Panc1 (cell line): ENCODE data around the gene PAX7. TPM values are rescaled to one million over a fixed set of nuclear protein-coding genes. Genes with fewer than 3 reads are reported as not detected.
A peak's percentile ranks its signal among the peaks of the same experiment; 100 is the strongest.

Experiments used
- ATAC-seq: fragments of 200-7000 bp; cut with Tn5 transposase; 2 replicates; pipeline ENCODE4 v1.9.1; 2020; ENCODE audit warnings: mild to moderate bottlenecking, moderate library complexity
- BruUV-seq: library from RNA; stranded (reverse); fragments of 400-500 nt; replicated peaks from 2 replicates; lab custom pipeline; 2021; lab: Mats Ljungman, UMichigan
- CTCF ChIA-PET: fragments of 300-600 bp; sonication (Branson Sonifier 250); formaldehyde crosslinking; loops from one replicate; lab custom pipeline; 2022; ENCODE audit warnings: antibody characterized with exemption; lab: Charles Lee
- POLR2A ChIA-PET: fragments of 300-600 bp; sonication (Branson Sonifier 250); formaldehyde crosslinking; loops from one replicate; lab custom pipeline; 2022; ENCODE audit warnings: antibody characterized with exemption; lab: Charles Lee
- DNase-seq: peaks from one replicate; pipeline ENCODE4 v3.0.0-alpha.2; 2010; ENCODE audit warnings: low read depth, low spot score
- H3K27ac ChIP-seq: 2 replicates; pipeline ENCODE4 v1.5.1; 2011; ENCODE audit warnings: mild to moderate bottlenecking, low read length, inconsistent platforms
- H3K27me3 ChIP-seq: fragments of 200-500 bp; sonication (Bioruptor generic); 2 replicates; pipeline ENCODE4 v1.6.0; 2014; ENCODE audit warnings: low read length, inconsistent platforms; ENCODE audit not compliant: control insufficient read depth, insufficient read depth
- H3K36me3 ChIP-seq: fragments of 200-500 bp; sonication (Bioruptor generic); 2 replicates; pipeline ENCODE4 v1.5.1; 2014; ENCODE audit warnings: inconsistent platforms, mild to moderate bottlenecking, low read length, moderate library complexity; ENCODE audit not compliant: control insufficient read depth, insufficient read depth
- H3K4me1 ChIP-seq: 2 replicates; pipeline ENCODE4 v1.5.1; 2011; ENCODE audit warnings: inconsistent platforms, mild to moderate bottlenecking, low read length, moderate library complexity; ENCODE audit not compliant: control insufficient read depth, insufficient read depth
- H3K4me3 ChIP-seq, 2 experiments: 2 replicates each; pipeline ENCODE4 v1.5.1; 2011 to 2012; ENCODE audit warnings: low read depth in 2 of 2, low read length in 2 of 2, mild to moderate bottlenecking in 2 of 2, inconsistent platforms in 1 of 2, moderate library complexity in 1 of 2
- H3K9me3 ChIP-seq: fragments of 200-500 bp; sonication (Bioruptor generic); 2 replicates; pipeline ENCODE4 v1.5.1; 2014; ENCODE audit warnings: low read depth, mild to moderate bottlenecking, inconsistent platforms, low read length, moderate library complexity; ENCODE audit not compliant: control insufficient read depth, insufficient read depth
- CTCF ChIP-seq: fragments of 450-650 bp; IDR thresholded peaks from 2 replicates; pipeline ENCODE4 v1.5.1; 2017; ENCODE audit warnings: mild to moderate bottlenecking
- POLR2AphosphoS5 ChIP-seq: IDR thresholded peaks from 2 replicates; pipeline ENCODE4 v1.6.1; 2012; ENCODE audit warnings: mild to moderate bottlenecking, low read depth, low read length, moderate library complexity
- REST ChIP-seq, 2 experiments: IDR thresholded peaks; 2 replicates each; pipeline ENCODE4 v1.6.1; 2011 to 2012; ENCODE audit warnings: low read depth in 2 of 2, control low read depth in 1 of 2, low read length in 1 of 2, mild to moderate bottlenecking in 1 of 2, moderate library complexity in 1 of 2; ENCODE audit not compliant: insufficient read depth in 1 of 2
- SIN3A ChIP-seq: IDR thresholded peaks from 2 replicates; pipeline ENCODE4 v1.6.1; 2012; ENCODE audit warnings: low read depth, mild to moderate bottlenecking, low read length, moderate library complexity, borderline replicate concordance; ENCODE audit not compliant: insufficient read depth
- TCF7L2 ChIP-seq: IDR thresholded peaks from 2 replicates; pipeline ENCODE4 v1.6.1; 2011; ENCODE audit warnings: mild to moderate bottlenecking, low read depth, low read length, inconsistent platforms
- in situ Hi-C: cut with HindIII; loops from 2 replicates; pipeline ENCODE4 v1.10.0; 2016; ENCODE audit warnings: low sequenced_read_pairs, low pct_unique_long_range_greater_than_20kb
- intact Hi-C: fragments of 100-400 bp; cut with micrococcal nuclease; formaldehyde crosslinking; loops from one replicate; pipeline ENCODE4 v1.10.0; 2022; ENCODE audit not compliant: unreplicated experiment
- total RNA-seq: library from RNA; stranded (reverse); gene quantifications from one replicate; pipeline ENCODE4 v1.2.1, GENCODE V29; 2021; ENCODE audit not compliant: unreplicated experiment

The PAX7 gene
- total RNA-seq, 1 experiment from 2014 or later: not detected

- no peak for ATAC-seq
- BruUV-seq: no TSS peak
- ChIA-PET POLR2A (no interaction called here), CTCF (interaction anchor here (0.6 kb wide), 1 partner anchor 17 kb away, joined by 3 read pairs; no protein-coding TSS in a partner anchor)
- no peaks in the 10 kb centered on the region for H3K36me3 ChIP-seq
- no peak overlapping the region for H3K27ac ChIP-seq
- in situ Hi-C loops: no loop called here
- H3K27me3 ChIP-seq: peaks cover 72% of the 10 kb centered on the region
- intact Hi-C loops: no loop called here
- DNase-seq: no peak
- H3K9me3 ChIP-seq: no peaks in the 10 kb centered on the region
- no peak overlapping the region for H3K4me3 ChIP-seq
- no peaks in the 10 kb centered on the region; the same call in 1 of the 2 replicates for H3K4me1 ChIP-seq
- TF ChIP-seq CTCF: no peak
- TF ChIP-seq POLR2AphosphoS5: no peak
- TF ChIP-seq REST (IDR thresholded peaks at IDR 0.05; ENCODE audit: insufficient read depth in 1 of 2, low read depth in 2 of 2, low read length in 1 of 2): no peak
- no peak for TF ChIP-seq SIN3A
- no peak for TF ChIP-seq TCF7L2
These were observed 4.5 kb downstream of the PAX7 start for GRCh38 chr1:18635070-18635577.

GRCh38 chr1:18635891-18636595 is 5.4 kb downstream of the PAX7 start:
- peaks cover 76% of the 10 kb centered on the region for H3K27me3 ChIP-seq
- peak; percentile 64 for ATAC-seq

More at GRCh38 chr1:18635891-18636595, 5.4 kb downstream of the PAX7 start:
- TF ChIP-seq CTCF (no peak), SIN3A (no peak), REST (IDR thresholded peaks at IDR 0.05; ENCODE audit: insufficient read depth in 1 of 2, low read depth in 2 of 2, low read length in 1 of 2) (no peak), POLR2AphosphoS5 (no peak), TCF7L2 (no peak)
- CTCF ChIA-PET: no interaction called here
- H3K4me3 ChIP-seq: no peak overlapping the region
- POLR2A ChIA-PET: no interaction called here
- intact Hi-C loops: no loop called here
- no peaks in the 10 kb centered on the region for H3K9me3 ChIP-seq
- DNase-seq: no peak
- H3K4me1 ChIP-seq: peaks cover 2% of the 10 kb centered on the region
- H3K36me3 ChIP-seq: no peaks in the 10 kb centered on the region
- no peak overlapping the region for H3K27ac ChIP-seq
- in situ Hi-C loops: no loop called here
- no TSS peak for BruUV-seq
